Stimulated activated CD4-positive, alpha-beta T cell treated with anti-CD3 and anti-CD28 coated beads, Interleukin-4, amount 100 ng/mL, for 4 hours (primary cell): ENCODE data around the gene FARSB.
"Not testable (repeated sequence)": the region's sequence is repeated elsewhere in the genome, so short reads cannot be mapped to it uniquely, and the experiment has no call there.

Source experiments
- DNase-seq, 2 experiments: peaks; one replicate each; pipeline ENCODE4 v3.0.0-alpha.2; 2020

The FARSB gene

DNA sequence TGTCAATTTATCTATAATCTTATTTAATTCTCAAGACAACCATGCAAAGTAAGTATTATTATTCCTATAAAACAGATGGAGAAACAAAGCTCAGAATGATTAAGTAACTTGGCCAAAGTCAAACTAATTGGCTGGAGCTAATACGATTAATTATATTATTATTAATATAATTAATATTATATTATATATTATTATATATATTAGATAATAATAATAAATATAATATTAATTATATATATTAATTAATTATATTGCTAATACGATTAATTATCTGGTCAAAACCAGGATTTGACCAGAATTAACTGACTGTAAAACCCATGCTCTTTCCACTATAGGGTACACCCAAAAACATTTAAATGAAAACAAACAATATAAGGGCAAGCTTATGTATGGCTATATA, 52.4 kb downstream of the FARSB start:
- no peak for DNase-seq

DNA sequence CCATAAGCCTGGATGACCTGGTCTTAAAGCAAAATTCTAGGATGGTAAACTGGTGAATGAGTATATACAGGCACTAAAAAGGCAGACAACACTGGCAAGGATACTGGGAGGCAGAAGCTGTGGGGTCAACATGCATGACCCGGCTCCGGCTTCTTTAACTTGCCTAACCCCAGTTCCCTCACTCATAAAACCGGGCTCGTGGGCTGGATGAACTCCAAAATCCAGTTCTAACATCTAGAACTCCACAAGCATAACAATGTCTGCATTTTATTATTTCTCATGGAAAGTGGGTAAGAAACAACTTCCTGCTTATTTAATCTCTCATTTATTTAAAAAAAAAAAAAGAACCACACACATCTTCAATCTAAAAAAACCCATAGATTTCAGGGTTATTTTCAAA, 57.3 kb downstream of the FARSB start:
- no peak for DNase-seq

DNA sequence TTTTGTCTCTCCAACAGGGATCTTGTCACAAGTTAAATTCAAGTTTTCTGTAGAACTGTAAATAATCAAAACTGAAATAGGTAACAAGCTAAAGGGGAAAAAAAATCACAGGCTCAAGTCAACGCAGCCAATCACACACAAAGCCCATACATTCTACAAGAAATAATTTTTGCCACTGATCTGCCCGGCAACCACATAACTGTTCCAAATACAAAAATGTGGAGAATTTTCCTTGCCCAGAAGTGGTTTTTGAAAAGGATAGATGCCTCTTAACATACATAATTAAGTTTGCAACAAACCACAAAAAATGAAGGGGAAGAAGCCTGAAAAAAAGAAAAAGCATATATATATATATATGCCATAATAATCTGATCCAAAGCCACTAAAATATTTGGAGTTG, 60.3 kb downstream of the FARSB start:
- no peak for DNase-seq

DNA sequence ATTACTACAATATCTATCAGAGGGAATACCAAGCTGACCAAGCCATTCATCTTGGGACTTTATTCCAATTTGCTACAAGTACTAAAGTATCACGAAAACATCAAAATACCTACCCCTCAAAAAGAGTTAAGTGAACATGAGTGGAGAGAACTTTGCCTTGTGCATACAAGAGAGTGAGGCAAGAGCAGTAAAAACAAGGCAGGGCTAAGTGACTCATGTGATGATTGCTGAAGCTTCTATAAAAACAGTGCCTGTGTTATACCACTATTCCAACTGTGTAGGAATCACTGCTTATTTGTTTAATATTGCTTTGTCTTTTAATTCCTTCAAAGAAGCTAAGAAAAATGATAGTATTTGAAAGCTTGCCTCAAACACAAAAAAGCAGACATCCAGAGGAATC, 61.2 kb downstream of the FARSB start:
- DNase-seq = no peak

DNA sequence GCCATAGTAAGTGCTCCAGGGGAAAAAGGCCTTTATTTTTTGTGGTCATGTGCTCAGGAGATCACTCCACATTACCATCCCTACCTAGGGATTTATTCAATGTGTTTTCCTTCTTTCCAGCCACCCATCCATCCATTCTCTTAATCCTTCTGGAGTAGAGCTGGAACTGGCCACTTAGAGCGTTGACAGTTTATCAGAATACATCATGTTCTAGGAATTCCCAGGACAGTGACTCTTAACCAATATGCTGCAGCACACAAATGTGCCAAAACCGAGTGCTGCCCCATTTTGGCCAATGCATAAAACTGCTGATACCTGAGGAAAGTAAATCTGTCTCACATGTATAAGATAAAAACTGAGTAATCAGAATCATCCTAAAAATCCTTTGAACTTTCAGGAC, 63.7 kb downstream of the FARSB start:
- no peak for DNase-seq

DNA sequence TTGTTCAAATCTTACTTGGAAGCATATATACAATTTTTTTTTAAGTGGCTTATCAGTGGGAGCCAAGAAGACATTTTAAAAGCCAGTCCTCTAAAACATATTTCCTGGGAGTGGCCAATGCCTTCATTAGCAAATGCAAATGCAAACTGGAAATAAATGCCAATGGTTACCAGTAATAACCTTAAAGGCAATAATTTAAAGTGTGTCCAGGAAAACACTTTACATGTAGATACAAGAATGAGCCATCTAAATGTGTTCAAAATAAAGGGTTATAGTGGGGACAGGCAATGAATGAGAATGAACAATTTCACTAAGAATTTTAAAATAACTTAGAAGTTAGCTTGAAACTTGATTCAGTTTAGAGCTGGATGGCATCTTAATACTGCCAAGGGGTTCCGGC, 64.2 kb downstream of the FARSB start:
- DNase-seq = no peak

DNA sequence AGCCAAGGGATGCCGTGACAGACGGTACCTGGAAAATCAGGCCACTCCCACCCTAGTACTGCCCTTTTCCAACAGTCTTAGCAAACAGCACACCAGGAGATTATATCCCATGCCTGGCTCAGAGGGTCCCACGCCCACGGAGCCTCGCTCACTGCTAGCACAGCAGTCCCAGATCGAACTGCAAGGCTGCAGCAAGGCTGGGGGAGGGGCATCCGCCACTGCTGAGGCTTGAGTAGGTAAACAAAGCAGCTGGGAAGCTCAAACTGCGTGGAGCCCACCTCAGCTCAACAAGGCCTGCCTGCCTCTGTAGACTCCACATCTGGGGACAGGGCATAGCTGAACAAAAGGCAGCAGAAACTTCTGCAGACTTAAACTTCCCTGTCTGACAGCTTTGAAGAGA, 71.3 kb downstream of the FARSB start:
- not testable (repeated sequence) for DNase-seq

DNA sequence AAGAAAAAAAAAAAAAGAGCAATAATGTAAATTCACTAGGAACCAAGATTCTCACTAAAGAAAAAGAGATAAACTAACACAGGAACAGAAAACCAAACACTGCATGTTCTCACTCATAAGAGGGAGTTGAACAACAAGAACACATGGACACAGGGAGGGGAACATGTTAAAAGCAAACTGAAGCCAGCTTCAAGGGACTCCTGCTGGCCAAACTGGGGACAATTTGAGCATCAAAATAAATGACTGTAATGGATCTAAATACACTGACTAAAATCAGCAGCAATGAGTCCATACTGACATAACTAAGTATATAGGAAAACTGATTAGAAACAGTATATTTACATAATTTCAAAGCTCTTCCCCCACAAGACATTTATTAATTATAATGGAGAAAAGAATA, 73.0 kb downstream of the FARSB start:
- DNase-seq = no peak

DNA sequence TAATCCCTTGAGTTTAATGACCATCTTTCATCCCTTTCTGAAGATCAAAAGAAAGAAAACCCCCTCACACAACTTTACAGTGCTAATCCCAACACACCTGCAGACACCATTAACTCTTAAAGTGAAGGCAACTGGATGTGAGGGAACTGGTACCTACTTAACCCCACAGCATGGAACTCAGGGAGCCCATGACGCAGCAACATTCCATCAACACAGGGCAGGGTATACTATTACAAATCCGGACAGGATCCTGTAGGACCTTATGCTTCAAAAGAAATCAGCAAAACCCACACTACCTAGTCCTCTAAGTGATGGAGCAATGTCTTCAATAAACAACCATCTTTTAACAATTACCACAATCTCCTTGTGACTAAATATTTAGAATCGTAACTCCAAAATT, 78.6 kb downstream of the FARSB start:
- no peak for DNase-seq

DNA sequence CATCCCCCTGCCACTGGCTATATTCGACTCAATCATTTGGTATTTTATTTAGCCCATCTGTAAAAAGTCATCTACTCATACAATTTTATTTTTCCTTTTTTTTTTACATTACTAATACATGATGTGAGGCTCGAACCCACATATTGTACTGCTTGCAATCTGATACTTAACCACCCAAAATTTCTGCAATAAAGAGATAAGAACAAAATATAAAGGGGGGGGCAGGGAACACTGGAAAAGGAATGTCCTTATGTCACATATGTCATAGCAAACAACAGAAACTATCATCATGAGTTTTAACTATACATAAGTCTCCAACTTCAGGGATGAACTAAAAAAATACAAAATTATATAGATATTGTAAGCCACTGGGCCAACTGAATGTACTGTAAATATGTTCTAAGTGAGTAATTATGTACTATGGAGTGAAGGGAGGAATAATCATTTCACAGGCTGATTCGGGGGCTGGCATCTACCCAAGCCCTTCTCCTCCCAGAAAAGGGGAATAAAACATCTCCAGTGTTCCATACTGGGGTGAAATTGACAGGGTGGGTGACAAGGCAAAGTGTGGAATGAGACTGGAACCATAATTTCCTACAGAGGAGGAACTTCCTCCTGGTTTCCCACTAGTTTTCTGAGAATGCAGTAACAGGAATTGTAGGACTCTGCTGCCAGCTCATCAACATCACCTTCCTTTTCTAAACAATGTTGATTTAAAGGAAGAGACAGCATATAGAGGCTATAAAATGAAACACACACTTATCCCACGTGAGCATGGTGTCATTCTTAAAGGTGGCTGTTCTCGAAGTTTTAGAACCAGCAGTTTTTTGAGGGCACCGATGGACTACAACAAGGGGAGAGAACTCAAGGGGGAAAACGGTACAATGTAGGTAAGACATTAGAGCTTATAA, 79.5 kb downstream of the FARSB start:
- DNase-seq = no peak

DNA sequence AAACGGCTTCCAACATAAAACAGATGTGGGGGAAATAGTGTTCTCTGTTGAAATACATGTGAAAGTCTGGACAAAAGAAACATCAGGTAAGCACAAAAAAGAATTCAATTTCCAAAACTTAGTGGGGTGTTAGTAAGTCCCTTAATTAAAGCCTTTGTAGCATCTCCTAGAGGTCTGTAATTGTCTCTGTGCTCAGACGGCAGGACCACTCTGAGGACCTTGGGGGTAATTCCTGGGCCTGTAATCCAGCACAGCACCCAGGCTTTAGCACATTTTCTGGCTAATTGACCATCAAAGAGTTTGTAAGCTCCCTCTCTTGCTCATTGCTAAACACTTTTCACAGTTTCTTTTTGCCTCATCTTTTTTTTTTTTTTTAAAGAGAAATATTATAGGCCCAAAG, 80.3 kb downstream of the FARSB start:
- no peak for DNase-seq

DNA sequence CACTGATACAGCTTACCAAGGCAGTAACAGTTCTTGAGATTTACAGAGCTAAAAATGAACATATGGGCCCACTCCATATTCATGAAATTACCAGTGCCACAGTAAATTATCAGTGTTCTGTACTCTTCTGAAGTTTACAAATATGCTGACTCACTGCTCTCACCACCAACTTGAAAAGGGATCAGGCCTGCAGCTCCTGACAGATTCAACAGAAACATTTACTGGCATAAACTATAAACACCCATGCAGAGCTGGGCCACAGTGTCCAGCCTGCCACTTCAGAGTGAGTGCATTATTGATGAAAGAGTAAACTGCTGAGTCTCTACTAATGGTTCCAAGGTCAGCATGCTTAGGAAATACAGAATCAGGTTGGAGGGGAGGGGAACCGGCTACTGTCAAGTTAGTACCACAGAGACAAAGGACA, 83.1 kb downstream of the FARSB start:
- no peak for DNase-seq

DNA sequence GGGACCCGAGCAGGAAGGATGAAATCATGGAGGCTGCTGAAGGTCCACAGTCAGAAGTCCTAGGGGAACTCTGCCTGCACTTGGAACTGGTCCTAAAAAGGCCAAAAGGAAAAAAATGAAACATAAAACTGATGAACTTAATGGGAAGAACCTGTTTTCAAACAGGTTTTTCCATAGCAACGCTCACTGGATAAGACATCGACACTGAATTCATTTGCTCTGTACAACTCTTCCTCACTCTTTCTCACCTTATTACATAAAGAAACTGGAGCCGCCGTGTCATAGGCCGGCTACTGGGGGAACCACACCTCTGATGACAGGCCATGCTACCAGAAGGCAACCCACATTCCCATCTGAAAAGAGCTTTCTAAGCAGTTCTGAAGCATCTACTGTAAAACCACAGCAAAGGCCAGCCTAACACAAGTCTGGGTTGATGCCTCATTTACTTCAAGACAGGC, 83.6 kb downstream of the FARSB start:
- no peak for DNase-seq

DNA sequence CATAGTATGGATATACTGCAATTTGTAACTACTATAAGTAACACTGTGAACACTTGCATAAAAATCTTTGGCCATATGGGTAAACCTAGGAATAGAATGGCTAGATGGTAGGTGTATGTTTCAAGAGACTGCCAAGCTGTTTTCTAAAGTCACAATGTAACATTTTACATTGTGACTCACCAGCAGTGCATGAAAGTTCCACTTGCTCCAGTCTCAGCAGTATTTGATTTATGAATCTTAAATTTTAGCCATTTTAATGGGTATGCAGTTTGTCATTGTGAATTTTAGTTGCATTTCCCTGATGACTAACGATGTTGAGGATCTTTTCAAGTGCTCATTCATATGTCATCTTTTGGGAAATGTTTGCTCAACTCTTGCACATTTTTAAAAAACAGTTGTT, 86.1 kb downstream of the FARSB start:
- no peak for DNase-seq

DNA sequence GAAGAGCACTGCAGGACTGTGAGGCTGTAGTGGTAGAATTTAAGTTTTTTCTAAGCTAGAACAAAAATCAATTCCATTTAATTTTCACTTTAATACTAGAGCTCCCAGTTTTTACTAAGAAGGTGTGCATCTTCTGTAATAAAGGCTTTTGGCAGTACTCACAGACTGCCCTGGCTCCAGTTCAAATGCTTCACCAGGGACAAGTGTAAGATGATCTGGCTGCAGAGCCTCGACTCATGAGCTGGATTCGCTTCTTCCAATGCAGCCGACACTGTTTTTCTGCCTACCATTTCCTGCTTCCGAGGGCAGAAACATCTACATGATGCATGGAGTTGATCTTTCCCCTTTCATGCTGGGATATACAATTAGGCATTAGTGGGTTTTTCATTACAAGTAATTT, 87.0 kb downstream of the FARSB start:
- no peak for DNase-seq

DNA sequence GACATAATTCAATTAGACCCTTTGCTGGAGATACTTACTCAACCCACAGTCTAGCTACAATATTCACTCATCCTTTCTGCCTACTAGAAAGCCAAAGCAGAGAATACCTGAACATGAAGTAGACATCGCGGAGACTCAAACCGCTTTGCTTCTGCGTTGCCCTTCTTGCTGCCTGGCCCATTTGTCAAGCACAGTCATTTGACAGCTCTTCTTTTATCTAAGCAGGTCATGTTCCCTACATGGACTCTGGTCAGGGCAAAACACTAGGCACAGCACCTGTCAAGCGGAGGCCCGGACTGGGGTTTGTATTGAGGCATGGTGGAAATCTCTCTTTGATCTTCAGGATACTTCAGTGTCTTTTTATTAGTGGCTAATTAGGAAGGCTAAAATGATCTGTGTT, 89.7 kb downstream of the FARSB start:
- DNase-seq = no peak

DNA sequence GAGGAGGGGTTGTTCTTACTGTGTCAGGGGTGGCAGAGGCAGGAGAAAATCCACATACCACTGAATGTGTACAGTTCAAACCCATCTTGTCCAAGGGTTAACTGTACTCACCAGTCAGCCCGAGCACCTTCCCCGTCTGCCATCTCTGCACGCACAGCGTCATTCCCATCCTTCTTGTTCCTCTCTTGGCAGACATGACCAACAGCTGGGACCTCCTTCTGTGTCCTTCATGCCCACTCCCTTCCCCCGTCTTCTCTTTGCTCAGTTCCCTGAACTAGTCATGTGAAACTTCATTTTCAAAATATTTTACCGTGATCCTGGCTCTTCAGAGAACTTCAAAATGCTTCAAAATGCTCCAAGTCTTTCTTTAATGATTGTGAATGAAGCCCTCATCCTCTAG, 92.0 kb downstream of the FARSB start:
- DNase-seq = no peak

DNA sequence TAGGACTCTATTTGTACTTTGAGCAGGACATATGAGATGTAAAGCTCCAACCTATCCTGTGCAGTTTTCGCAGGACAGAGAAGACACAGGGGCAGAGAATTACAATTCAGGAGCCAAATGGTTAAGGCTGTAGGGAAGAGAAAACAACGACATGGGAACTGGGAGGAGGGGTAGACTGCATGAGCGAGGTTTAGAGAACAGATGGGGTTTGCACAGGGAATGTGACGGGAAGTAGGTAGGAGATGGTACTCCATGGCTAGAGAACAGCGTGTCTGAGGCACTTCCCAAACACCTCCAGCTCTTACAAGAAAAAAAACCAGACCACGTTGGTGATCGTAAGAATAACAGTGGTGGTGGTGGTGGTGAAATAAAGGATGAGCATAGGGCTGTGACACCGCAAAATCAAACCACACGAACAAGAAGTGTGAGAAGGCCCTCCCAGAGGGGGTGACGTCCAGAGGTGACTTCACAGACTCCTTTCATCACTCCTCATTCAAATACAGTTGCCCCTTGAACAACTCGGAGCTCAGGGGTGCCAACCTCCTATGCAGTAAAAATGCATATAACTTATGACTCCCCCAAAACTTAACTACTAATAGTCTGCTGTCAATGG, 92.7 kb downstream of the FARSB start:
- no peak for DNase-seq

DNA sequence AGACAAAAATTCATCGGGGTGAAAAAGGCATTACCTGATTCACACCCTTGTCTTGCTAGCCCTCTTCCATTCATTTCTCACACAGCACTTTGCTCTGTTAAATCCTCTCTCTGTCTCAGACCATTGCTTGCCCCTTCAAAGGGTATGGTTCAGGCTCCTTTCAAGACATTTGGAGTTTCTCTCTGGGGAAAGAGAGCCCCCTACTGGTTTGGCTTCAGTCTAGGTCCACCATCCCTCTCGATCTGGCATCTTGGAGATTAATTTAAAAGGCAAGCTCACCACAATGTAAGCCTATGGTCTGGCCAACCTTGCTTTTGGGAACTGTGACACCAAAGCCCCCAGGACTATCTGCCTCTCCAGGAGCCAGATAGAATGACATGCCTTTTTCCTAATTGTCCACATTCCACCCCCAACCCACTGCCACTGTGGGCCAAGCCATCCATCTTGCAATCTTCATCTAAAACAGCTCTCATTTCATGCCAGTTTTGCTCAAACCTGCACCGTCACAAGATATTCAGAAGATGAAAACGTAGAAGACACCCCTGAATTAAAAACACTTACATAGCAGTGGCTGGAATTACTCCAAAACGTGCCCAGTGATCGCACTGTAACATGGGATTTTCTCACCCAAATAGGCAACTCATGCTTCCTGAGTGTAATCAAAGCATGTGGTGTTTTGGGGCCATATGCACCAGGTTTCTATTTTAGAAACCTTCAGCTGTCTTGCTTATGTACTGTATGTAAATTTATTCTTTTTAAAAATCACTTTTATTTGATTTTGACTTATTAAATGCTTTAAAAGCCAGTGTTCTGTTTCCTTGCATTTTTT, 93.9 kb downstream of the FARSB start:
- no peak for DNase-seq

DNA sequence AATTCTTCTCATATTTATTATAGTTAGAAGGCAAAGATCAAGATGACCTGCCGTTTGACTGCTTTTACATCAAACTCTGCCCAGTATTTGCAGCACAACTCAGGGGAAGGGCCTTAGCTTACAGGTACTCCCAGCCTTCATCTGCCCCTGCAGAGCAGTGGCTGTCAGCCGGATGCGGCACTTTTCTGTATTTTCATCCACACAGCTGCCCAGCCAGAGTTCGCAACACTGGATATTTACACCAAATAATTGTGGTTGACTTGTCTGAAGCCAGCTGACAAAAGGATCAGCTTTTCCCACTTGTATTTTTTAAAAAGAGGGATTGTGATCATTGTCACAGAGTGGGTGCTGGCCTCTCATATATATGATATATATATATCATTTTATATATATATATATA, 94.7 kb downstream of the FARSB start:
- DNase-seq = no peak

DNA sequence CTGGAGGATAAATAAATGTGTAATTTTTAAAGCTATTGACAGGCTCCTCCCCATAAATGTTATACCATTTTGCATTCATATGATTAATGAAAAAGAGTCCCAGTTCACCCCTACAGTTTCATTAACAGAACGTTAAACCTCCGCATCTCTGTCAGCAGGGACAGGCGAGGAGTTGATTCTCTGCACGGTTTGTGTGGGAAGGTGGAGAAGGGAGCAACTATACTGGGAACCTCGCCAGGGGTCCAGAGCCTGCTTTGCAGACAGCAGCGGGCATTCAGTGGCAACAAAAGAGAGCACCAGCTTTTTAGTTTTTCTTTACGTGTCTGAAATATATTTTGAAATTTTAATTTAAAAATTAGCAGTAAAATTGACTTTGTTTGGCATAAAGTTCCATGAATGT, 101.4 kb downstream of the FARSB start:
- no peak for DNase-seq

DNA sequence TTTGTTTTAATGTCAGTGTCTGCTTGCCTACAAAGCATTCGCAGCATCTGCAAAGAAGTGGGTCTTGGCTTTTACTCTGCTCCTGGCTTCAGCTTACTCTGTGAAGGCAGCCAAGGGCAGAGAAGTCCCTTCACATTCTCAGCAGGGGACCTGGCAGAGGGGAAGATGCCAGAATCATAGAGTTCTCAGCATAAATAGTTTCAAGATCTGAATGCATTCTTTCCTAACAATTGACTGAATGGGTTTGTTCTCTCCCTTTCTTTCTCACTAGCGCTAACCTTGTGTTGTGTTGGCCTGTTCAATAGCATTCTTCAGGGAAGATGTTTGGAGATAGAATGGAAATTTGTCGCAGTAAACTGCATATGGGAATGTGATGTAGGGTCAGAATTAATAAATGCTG, 106.9 kb downstream of the FARSB start:
- no peak for DNase-seq

DNA sequence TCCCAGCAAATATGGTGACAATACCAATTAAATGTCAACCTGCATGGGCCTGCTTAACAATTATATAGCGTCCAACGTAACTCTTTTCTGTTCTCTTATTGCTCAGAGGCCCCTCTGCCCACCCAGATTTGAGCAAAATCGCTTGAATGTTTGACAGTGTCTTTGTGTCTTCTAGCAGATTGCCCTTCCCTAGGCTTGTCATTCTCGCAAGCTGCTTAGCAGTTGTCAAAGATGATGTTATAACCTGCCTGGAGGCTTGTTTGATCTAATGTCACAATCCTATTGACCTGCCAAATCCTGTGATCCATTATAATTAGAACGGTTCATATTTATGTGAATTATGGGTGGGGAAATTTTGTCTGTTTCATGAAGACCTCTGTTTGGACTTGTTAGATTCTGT, 108.8 kb downstream of the FARSB start:
- DNase-seq = no peak
